Liver (tissue), 9 donors: Measurements from ENCODE around the gene KCTD16. TPM values are rescaled to one million over a fixed set of nuclear protein-coding genes. Genes with fewer than 3 reads are reported as not detected.

Experiments used
- DNase-seq: peaks from one replicate; pipeline ENCODE4 v3.0.0-alpha.2; 2017; ENCODE audit warnings: low spot score
- H3K27ac ChIP-seq, 2 donors: one replicate each; pipeline ENCODE4 v1.7.0; 2013; ENCODE audit warnings: inconsistent platforms in 2 of 2, low read length in 2 of 2, control low read depth in 1 of 2, low read depth in 1 of 2, mild to moderate bottlenecking in 1 of 2
- H3K27me3 ChIP-seq, 4 donors: one replicate each; pipeline versions ENCODE4 v1.6.1 to v1.7.0; 2013; ENCODE audit warnings: low read length in 3 of 4, inconsistent platforms in 1 of 4, mild to moderate bottlenecking in 1 of 4, moderate library complexity in 1 of 4; ENCODE audit not compliant: control insufficient read depth in 4 of 4, insufficient read depth in 4 of 4
- H3K36me3 ChIP-seq, 4 donors: one replicate each; pipeline versions ENCODE4 v1.6.1 to v1.7.0; 2013; ENCODE audit warnings: low read length in 3 of 4, mild to moderate bottlenecking in 3 of 4, low read depth in 1 of 4, moderate library complexity in 1 of 4; ENCODE audit not compliant: control insufficient read depth in 4 of 4, insufficient read depth in 3 of 4
- H3K4me1 ChIP-seq, 4 donors: one replicate each; pipeline versions ENCODE4 v1.6.1 to v1.7.0; 2013; ENCODE audit warnings: low read length in 3 of 4, mild to moderate bottlenecking in 3 of 4, moderate library complexity in 1 of 4; ENCODE audit not compliant: control insufficient read depth in 4 of 4, insufficient read depth in 4 of 4
- H3K4me3 ChIP-seq, 3 donors: one replicate each; pipeline versions ENCODE4 v1.6.1 to v1.7.0; 2013; ENCODE audit warnings: low read length in 3 of 3, control low read depth in 1 of 3, low read depth in 1 of 3, mild to moderate bottlenecking in 1 of 3
- H3K9ac ChIP-seq, 2 donors: one replicate each; pipeline ENCODE4 v1.7.0; 2013; ENCODE audit warnings: low read length in 2 of 2, mild to moderate bottlenecking in 2 of 2, moderate library complexity in 2 of 2, control low read depth in 1 of 2, low read depth in 1 of 2
- H3K9me3 ChIP-seq, 4 donors: one replicate each; pipeline versions ENCODE4 v1.6.1 to v1.7.0; 2013; ENCODE audit warnings: low read length in 3 of 4; ENCODE audit not compliant: control insufficient read depth in 4 of 4
- EGR1 ChIP-seq, 2 donors: IDR thresholded peaks; 2 replicates each; pipeline ENCODE4 v1.6.1; 2016 to 2018; ENCODE audit warnings: antibody characterized with exemption in 2 of 2, low read depth in 2 of 2
- FOXA1 ChIP-seq: IDR thresholded peaks from 2 replicates; pipeline ENCODE4 v1.6.1; 2016; ENCODE audit warnings: antibody characterized with exemption
- FOXA2 ChIP-seq: IDR thresholded peaks from 2 replicates; pipeline ENCODE4 v1.6.1; 2016; ENCODE audit warnings: antibody characterized with exemption
- HNF4A ChIP-seq, 2 donors: conservative IDR thresholded peaks; 2 replicates each; pipeline ENCODE4 v1.6.1; 2016; ENCODE audit warnings: antibody characterized with exemption in 2 of 2, mild to moderate bottlenecking in 2 of 2
- HNF4G ChIP-seq: IDR thresholded peaks from 2 replicates; pipeline ENCODE4 v1.6.1; 2016; ENCODE audit warnings: antibody characterized with exemption
- JUND ChIP-seq, 2 donors: IDR thresholded peaks; 2 replicates each; pipeline ENCODE4 v1.6.1; 2016; ENCODE audit warnings: antibody characterized with exemption in 2 of 2
- RAD21 ChIP-seq, 2 donors: IDR thresholded peaks; 2 replicates each; pipeline ENCODE4 v1.6.1; 2016; ENCODE audit warnings: antibody characterized with exemption in 2 of 2, mild to moderate bottlenecking in 2 of 2
- SP1 ChIP-seq: IDR thresholded peaks from 2 replicates; pipeline ENCODE4 v1.6.1; 2018; ENCODE audit warnings: antibody characterized with exemption, mild to moderate bottlenecking
- TAF1 ChIP-seq: conservative IDR thresholded peaks from 2 replicates; pipeline ENCODE4 v1.6.1; 2016; ENCODE audit warnings: antibody characterized with exemption, mild to moderate bottlenecking
- YY1 ChIP-seq: IDR thresholded peaks from 2 replicates; pipeline ENCODE4 v1.6.1; 2016; ENCODE audit warnings: antibody characterized with exemption, mild to moderate bottlenecking
- ZBTB33 ChIP-seq: IDR thresholded peaks from 2 replicates; pipeline ENCODE4 v1.6.1; 2016; ENCODE audit warnings: antibody characterized with exemption
- WGBS: extraction: QIAGEN DNeasy Blood & Tissue Kit; methylation state at CpG from one replicate; pipeline ENCODE4 v1.1.7; 2013; 5-methylcytosine and 5-hydroxymethylcytosine counted together
- polyA plus RNA-seq, 2 donors: library from polyadenylated mRNA; stranded (reverse) in 1 of 2; unstranded in 1 of 2; fragments of 200-250 nt in 1 of 2; fragments of >200 nt in 1 of 2; fragmentation: Nextera tagmentation in 1 of 2; extraction: Ambion mirVana in 1 of 2; gene quantifications; one replicate each; pipeline versions ENCODE4 v1.2.1 to v1.2.3, GENCODE V29; 2013 to 2015
- total RNA-seq, 2 donors: library from RNA; depleted of rRNA; stranded (reverse); fragments of >200 nt; gene quantifications; one replicate each; pipeline ENCODE4 v1.2.3, GENCODE V29; 2014
- TF ChIP-seq, protein P1 (sequence below): fragments of 150-350 bp; IDR thresholded peaks from 2 replicates; pipeline ENCODE4 v1.5.1; 2017; ENCODE audit warnings: improper control_type of control experiment, low read depth, low read length; ENCODE audit not compliant: missing input control
- TF ChIP-seq, protein P2 (sequence below): IDR thresholded peaks from 2 replicates; pipeline ENCODE4 v1.6.1; 2016; ENCODE audit warnings: antibody characterized with exemption
- donor health status: healthy.
- donor health status: healthy.
- donor health status: healthy.
- donor health status: healthy.
- donor health status: healthy.

Gene KCTD16
- total and polyA plus RNA-seq, 4 donors: under 0.01 to 0.05 (median 0.01) TPM; not detected in 1

- Histone ChIP-seq H3K36me3 (peaks cover 0 to 11% (median 5%) of the 10 kb centered on the region in 4 donors), H3K4me1 (peaks cover 0 to 23% (median 15%) of the 10 kb centered on the region in 4 donors), H3K9me3 (peaks cover 0 to 3% (median 0%) of the 10 kb centered on the region in 4 donors), H3K9ac (peak overlapping the region; percentile 80 to 88), H3K4me3 (peak overlapping the region; percentile 76 to 98 (median 77)), H3K27ac (peak overlapping the region; percentile 65 to 73), H3K27me3 (no peaks in the 10 kb centered on the region)
- no peak for TF ChIP-seq FOXA1
- 3% methylated on average over 12 of the region's 12 CpGs for WGBS
- no peak for DNase-seq
These were observed 783 bp upstream of the KCTD16 start for GRCh38 chr5:144169904-144170275.

- H3K4me1 ChIP-seq: peaks cover 0 to 16% (median 12%) of the 10 kb centered on the region in 4 donors
- no peaks in the 10 kb centered on the region for H3K36me3 ChIP-seq
- H3K9me3 ChIP-seq: peaks cover 0 to 3% (median 0%) of the 10 kb centered on the region in 4 donors
- no peak for DNase-seq
- no peak overlapping the region for H3K9ac ChIP-seq
- no peak for TF ChIP-seq FOXA2
- no peaks in the 10 kb centered on the region for H3K27me3 ChIP-seq
- WGBS: 69% methylated on average over 3 of the region's 3 CpGs
- no peak overlapping the region for H3K4me3 ChIP-seq
- no peak overlapping the region for H3K27ac ChIP-seq
These were observed 3.1 kb downstream of the KCTD16 start for GRCh38 chr5:144173766-144174165.

DNA sequence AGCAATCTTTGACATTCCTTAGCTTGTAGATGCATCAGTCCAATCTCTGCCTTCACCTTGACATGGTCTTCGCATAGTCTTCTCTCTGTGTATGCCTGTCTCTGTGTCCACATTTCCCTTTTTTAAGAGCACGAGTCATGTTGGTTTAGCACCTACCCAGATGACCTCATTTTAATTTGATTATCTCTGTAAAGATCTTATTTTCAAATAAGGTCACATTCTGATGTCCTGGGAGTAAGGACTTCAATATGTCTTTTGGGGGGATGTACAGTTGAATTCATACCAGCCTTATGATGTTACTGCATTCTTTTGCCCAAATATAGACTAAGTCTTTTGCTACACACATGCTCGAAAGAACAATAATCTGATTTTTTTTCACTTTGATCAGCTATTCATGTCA, 6.9 kb downstream of the KCTD16 start:
- Histone ChIP-seq H3K27ac (no peak overlapping the region), H3K9me3 (peaks cover 0 to 3% (median 0%) of the 10 kb centered on the region in 4 donors), H3K4me3 (no peak overlapping the region), H3K4me1 (no peaks in the 10 kb centered on the region), H3K27me3 (no peaks in the 10 kb centered on the region), H3K36me3 (no peaks in the 10 kb centered on the region), H3K9ac (no peak overlapping the region)
- 79% methylated on average over 3 of the region's 3 CpGs for WGBS
- DNase-seq: no peak
- TF ChIP-seq FOXA2 (no peak), HNF4G (no peak), YY1 (no peak), EGR1 (IDR thresholded peaks at IDR 0.05; ENCODE audit: low read depth in 2 of 2) (no peak), FOXA1 (no peak), RAD21 (IDR thresholded peaks at IDR 0.05) (no peak), HNF4A (conservative IDR thresholded peaks at IDR 0.05) (no peak), SP1 (no peak), JUND (IDR thresholded peaks at IDR 0.05) (no peak), ZBTB33 (no peak), TAF1 (no peak)
- TF ChIP-seq, protein P1, sequence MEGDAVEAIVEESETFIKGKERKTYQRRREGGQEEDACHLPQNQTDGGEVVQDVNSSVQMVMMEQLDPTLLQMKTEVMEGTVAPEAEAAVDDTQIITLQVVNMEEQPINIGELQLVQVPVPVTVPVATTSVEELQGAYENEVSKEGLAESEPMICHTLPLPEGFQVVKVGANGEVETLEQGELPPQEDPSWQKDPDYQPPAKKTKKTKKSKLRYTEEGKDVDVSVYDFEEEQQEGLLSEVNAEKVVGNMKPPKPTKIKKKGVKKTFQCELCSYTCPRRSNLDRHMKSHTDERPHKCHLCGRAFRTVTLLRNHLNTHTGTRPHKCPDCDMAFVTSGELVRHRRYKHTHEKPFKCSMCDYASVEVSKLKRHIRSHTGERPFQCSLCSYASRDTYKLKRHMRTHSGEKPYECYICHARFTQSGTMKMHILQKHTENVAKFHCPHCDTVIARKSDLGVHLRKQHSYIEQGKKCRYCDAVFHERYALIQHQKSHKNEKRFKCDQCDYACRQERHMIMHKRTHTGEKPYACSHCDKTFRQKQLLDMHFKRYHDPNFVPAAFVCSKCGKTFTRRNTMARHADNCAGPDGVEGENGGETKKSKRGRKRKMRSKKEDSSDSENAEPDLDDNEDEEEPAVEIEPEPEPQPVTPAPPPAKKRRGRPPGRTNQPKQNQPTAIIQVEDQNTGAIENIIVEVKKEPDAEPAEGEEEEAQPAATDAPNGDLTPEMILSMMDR: no peak
- TF ChIP-seq, protein P2, sequence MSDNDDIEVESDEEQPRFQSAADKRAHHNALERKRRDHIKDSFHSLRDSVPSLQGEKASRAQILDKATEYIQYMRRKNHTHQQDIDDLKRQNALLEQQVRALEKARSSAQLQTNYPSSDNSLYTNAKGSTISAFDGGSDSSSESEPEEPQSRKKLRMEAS: no peak
